Activated CD4-positive, CD25-positive, alpha-beta regulatory T cell (primary cell): ENCODE data around the gene MTARC2.

Source experiments
- DNase-seq, 4 experiments: peaks; one replicate each; lab custom pipeline; 2025; lab: John Stamatoyannopoulos, UW

The MTARC2 gene

GRCh38 chr1:220769205-220769604 is 21.1 kb downstream of the MTARC2 start:
- DNase-seq = no peak

- DNase-seq = no peak
These were observed 22.3 kb downstream of the MTARC2 start for GRCh38 chr1:220770245-220770913.

- DNase-seq = no peak
These were observed 24.7 kb downstream of the MTARC2 start for GRCh38 chr1:220772846-220773245.

- DNase-seq = peak in 2 of 4 experiments; percentile 3 to 5
These were observed 27.2 kb downstream of the MTARC2 start for GRCh38 chr1:220775240-220775853.

- no peak for DNase-seq
These were observed 28.1 kb downstream of the MTARC2 start for GRCh38 chr1:220776254-220776653.

- peak; percentile 15 to 53 (median 26) for DNase-seq
These were observed 28.7 kb downstream of the MTARC2 start for GRCh38 chr1:220776720-220777326.

GRCh38 chr1:220783453-220783852 is 35.3 kb downstream of the MTARC2 start:
- no peak for DNase-seq

- DNase-seq = no peak
These were observed 36.6 kb downstream of the MTARC2 start for GRCh38 chr1:220784751-220785150.

GRCh38 chr1:220785166-220786056 is 37.3 kb downstream of the MTARC2 start:
- no peak for DNase-seq

- no peak for DNase-seq
These were observed 37.9 kb downstream of the MTARC2 start for GRCh38 chr1:220786057-220786336.

- no peak for DNase-seq
These were observed 38.4 kb downstream of the MTARC2 start, which contains the start of gene MTARC1 for GRCh38 chr1:220786337-220787068. MTARC1 (plus strand) TSS chr1:220786913; CDS start chr1:220786945, 32 bp downstream.

- no peak for DNase-seq
These were observed 39.0 kb downstream of the MTARC2 start for GRCh38 chr1:220787069-220787619.

- no peak for DNase-seq
These were observed 40.8 kb downstream of the MTARC2 start for GRCh38 chr1:220788900-220789299.

GRCh38 chr1:220789532-220790147 is 41.5 kb downstream of the MTARC2 start:
- DNase-seq = no peak

GRCh38 chr1:220791285-220791684 is 43.2 kb downstream of the MTARC2 start:
- DNase-seq = no peak

GRCh38 chr1:220791956-220792355 is 43.8 kb downstream of the MTARC2 start:
- DNase-seq = no peak

- no peak for DNase-seq
These were observed 48.4 kb downstream of the MTARC2 start for GRCh38 chr1:220796530-220796929.

- DNase-seq = no peak
These were observed 48.9 kb downstream of the MTARC2 start for GRCh38 chr1:220797044-220797443.

GRCh38 chr1:220797553-220797952 is 49.4 kb downstream of the MTARC2 start:
- DNase-seq = no peak

- no peak for DNase-seq
These were observed 50.2 kb downstream of the MTARC2 start for GRCh38 chr1:220798338-220798737.

- DNase-seq = no peak
These were observed 52.1 kb downstream of the MTARC2 start for GRCh38 chr1:220800262-220800661.
